ENCODE data around the gene GAST. TPM values are rescaled to one million over a fixed set of nuclear protein-coding genes. Genes with fewer than 3 reads are reported as not detected.
"Not testable (repeated sequence)": the region's sequence is repeated elsewhere in the genome, so short reads cannot be mapped to it uniquely, and the experiment has no call there.

The GAST gene
- total RNA-seq, 1 experiment from 2014 or later, result not detected

- no peaks in the 10 kb centered on the region for H3K27me3 Mint-ChIP-seq (ENCODE audit: insufficient read depth, unreplicated experiment)
- BruUV-seq (replicated peaks), result no TSS peak
- CTCF ChIA-PET, result interaction anchor here (0.6 kb wide), 1 partner anchor 243 kb away, joined by 5 read pairs; the partner anchor contains the start of gene KRT38
These were observed 28.6 kb upstream of the GAST start for GRCh38 chr17:41683441-41684007.

GRCh38 chr17:41684035-41684434, 28.1 kb upstream of the GAST start:
- Mint-ChIP-seq H3K27me3 (ENCODE audit: insufficient read depth, unreplicated experiment) (no peaks in the 10 kb centered on the region), H3K9me3 (ENCODE audit: unreplicated experiment) (no peaks in the 10 kb centered on the region), H3K4me1 (ENCODE audit: insufficient read depth, unreplicated experiment) (peaks cover 10% of the 10 kb centered on the region), H3K36me3 (ENCODE audit: insufficient read depth, unreplicated experiment) (peaks cover 14% of the 10 kb centered on the region), H3K4me3 (ENCODE audit: unreplicated experiment) (no peak overlapping the region), H3K27ac (ENCODE audit: low read depth, unreplicated experiment) (no peak overlapping the region)
- no peak for DNase-seq (ENCODE audit: unreplicated experiment)
- intact Hi-C loops (cut with micrococcal nuclease), result no loop called here
- POLR2A ChIA-PET, result no interaction called here
- CTCF ChIA-PET, result no interaction called here
- no peak for TF ChIP-seq CTCF (IDR thresholded peaks at IDR 0.05; ENCODE audit: unreplicated experiment)
- BruUV-seq (replicated peaks), result no TSS peak

More at GRCh38 chr17:41683441-41684007, 28.6 kb upstream of the GAST start:
- POLR2A ChIA-PET, result interaction anchor here (0.9 kb wide), 1 partner anchor 874 kb away, joined by 3 read pairs; no protein-coding TSS in a partner anchor
- intact Hi-C loops (cut with micrococcal nuclease), result no loop called here
- peaks cover 15% of the 10 kb centered on the region for H3K4me1 Mint-ChIP-seq (ENCODE audit: insufficient read depth, unreplicated experiment)
- H3K36me3 Mint-ChIP-seq (ENCODE audit: insufficient read depth, unreplicated experiment), result peaks cover 8% of the 10 kb centered on the region
- TF ChIP-seq CTCF (IDR thresholded peaks at IDR 0.05; ENCODE audit: unreplicated experiment), result no peak
- no peaks in the 10 kb centered on the region for H3K9me3 Mint-ChIP-seq (ENCODE audit: unreplicated experiment)
- no peak for DNase-seq (ENCODE audit: unreplicated experiment)
- no peak overlapping the region for H3K4me3 Mint-ChIP-seq (ENCODE audit: unreplicated experiment)
- H3K27ac Mint-ChIP-seq (ENCODE audit: low read depth, unreplicated experiment), result no peak overlapping the region

- BruUV-seq (replicated peaks); H3K4me1 Mint-ChIP-seq (ENCODE audit: insufficient read depth, unreplicated experiment); CTCF ChIA-PET; H3K9me3 Mint-ChIP-seq (ENCODE audit: unreplicated experiment); POLR2A ChIA-PET; intact Hi-C loops (cut with micrococcal nuclease); H3K4me3 Mint-ChIP-seq (ENCODE audit: unreplicated experiment); H3K27me3 Mint-ChIP-seq (ENCODE audit: insufficient read depth, unreplicated experiment); DNase-seq (ENCODE audit: unreplicated experiment); H3K27ac Mint-ChIP-seq (ENCODE audit: low read depth, unreplicated experiment): not testable (repeated sequence)
- peaks cover 25% of the 10 kb centered on the region for H3K36me3 Mint-ChIP-seq (ENCODE audit: insufficient read depth, unreplicated experiment)
These were observed 26.4 kb upstream of the GAST start for GRCh38 chr17:41685753-41686152.

- Mint-ChIP-seq H3K4me1 (ENCODE audit: insufficient read depth, unreplicated experiment) (peaks cover 6% of the 10 kb centered on the region), H3K9me3 (ENCODE audit: unreplicated experiment) (no peaks in the 10 kb centered on the region)
- POLR2A ChIA-PET, result no interaction called here
These were observed 25.9 kb upstream of the GAST start for GRCh38 chr17:41686281-41686680.

More at GRCh38 chr17:41686281-41686680, 25.9 kb upstream of the GAST start:
- H3K27ac Mint-ChIP-seq (ENCODE audit: low read depth, unreplicated experiment), result no peak overlapping the region
- CTCF ChIA-PET, result interaction anchor here (0.8 kb wide), 1 partner anchor 10 kb away, joined by 3 read pairs; no protein-coding TSS in a partner anchor
- no TSS peak for BruUV-seq (replicated peaks)
- peaks cover 30% of the 10 kb centered on the region for H3K36me3 Mint-ChIP-seq (ENCODE audit: insufficient read depth, unreplicated experiment)
- no peak for TF ChIP-seq CTCF (IDR thresholded peaks at IDR 0.05; ENCODE audit: unreplicated experiment)
- intact Hi-C loops (cut with micrococcal nuclease), result no loop called here
- DNase-seq (ENCODE audit: unreplicated experiment), result no peak
- H3K27me3 Mint-ChIP-seq (ENCODE audit: insufficient read depth, unreplicated experiment), result no peaks in the 10 kb centered on the region
- H3K4me3 Mint-ChIP-seq (ENCODE audit: unreplicated experiment), result no peak overlapping the region

Data from MCF 10A (cell line).